Measurements from ENCODE around the gene TOMM7.

- TF ChIP-seq LEF1 (IDR thresholded peaks at IDR 0.05) (no peak), TEAD4 (IDR thresholded peaks at IDR 0.05; ENCODE audit: low read length) (no peak), TEAD4 (CRISPR knock-in tag; IDR thresholded peaks at IDR 0.05; ENCODE audit: borderline replicate concordance) (no peak), BHLHE40 (IDR thresholded peaks at IDR 0.05; ENCODE audit: low read length) (no peak), REST (IDR thresholded peaks at IDR 0.05; ENCODE audit: borderline replicate concordance) (no peak), REST (CRISPR knock-in tag; IDR thresholded peaks at IDR 0.05; ENCODE audit: low read depth) (no peak), ZNF785 (CRISPR knock-in tag; IDR thresholded peaks at IDR 0.05) (no peak), ZNF644 (tag; IDR thresholded peaks at IDR 0.05; ENCODE audit: low read depth) (no peak)
- TF ChIP-seq, protein P1, sequence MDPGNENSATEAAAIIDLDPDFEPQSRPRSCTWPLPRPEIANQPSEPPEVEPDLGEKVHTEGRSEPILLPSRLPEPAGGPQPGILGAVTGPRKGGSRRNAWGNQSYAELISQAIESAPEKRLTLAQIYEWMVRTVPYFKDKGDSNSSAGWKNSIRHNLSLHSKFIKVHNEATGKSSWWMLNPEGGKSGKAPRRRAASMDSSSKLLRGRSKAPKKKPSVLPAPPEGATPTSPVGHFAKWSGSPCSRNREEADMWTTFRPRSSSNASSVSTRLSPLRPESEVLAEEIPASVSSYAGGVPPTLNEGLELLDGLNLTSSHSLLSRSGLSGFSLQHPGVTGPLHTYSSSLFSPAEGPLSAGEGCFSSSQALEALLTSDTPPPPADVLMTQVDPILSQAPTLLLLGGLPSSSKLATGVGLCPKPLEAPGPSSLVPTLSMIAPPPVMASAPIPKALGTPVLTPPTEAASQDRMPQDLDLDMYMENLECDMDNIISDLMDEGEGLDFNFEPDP (CRISPR knock-in tag; IDR thresholded peaks at IDR 0.05) = no peak
- TF ChIP-seq, protein P2, sequence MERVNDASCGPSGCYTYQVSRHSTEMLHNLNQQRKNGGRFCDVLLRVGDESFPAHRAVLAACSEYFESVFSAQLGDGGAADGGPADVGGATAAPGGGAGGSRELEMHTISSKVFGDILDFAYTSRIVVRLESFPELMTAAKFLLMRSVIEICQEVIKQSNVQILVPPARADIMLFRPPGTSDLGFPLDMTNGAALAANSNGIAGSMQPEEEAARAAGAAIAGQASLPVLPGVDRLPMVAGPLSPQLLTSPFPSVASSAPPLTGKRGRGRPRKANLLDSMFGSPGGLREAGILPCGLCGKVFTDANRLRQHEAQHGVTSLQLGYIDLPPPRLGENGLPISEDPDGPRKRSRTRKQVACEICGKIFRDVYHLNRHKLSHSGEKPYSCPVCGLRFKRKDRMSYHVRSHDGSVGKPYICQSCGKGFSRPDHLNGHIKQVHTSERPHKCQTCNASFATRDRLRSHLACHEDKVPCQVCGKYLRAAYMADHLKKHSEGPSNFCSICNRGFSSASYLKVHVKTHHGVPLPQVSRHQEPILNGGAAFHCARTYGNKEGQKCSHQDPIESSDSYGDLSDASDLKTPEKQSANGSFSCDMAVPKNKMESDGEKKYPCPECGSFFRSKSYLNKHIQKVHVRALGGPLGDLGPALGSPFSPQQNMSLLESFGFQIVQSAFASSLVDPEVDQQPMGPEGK (CRISPR knock-in tag; IDR thresholded peaks at IDR 0.05; ENCODE audit: borderline replicate concordance) = no peak
Measured at GRCh38 chr7:22867003-22867402, 44.4 kb upstream of the TOMM7 start.

Measured in K562 (cell line).